ENCODE measurements around the gene SLC5A6.
A peak's percentile ranks its signal among the peaks of the same experiment; 100 is the strongest.

SLC5A6 gene

GRCh38 chr2:27255660-27256059 lies 43.6 kb upstream of the SLC5A6 start (continued):
- TF ChIP-seq AEBP2 (tag by site-specific recombination; IDR thresholded peaks at IDR 0.05; ENCODE audit: borderline replicate concordance), result no peak
- TF ChIP-seq, protein P1, sequence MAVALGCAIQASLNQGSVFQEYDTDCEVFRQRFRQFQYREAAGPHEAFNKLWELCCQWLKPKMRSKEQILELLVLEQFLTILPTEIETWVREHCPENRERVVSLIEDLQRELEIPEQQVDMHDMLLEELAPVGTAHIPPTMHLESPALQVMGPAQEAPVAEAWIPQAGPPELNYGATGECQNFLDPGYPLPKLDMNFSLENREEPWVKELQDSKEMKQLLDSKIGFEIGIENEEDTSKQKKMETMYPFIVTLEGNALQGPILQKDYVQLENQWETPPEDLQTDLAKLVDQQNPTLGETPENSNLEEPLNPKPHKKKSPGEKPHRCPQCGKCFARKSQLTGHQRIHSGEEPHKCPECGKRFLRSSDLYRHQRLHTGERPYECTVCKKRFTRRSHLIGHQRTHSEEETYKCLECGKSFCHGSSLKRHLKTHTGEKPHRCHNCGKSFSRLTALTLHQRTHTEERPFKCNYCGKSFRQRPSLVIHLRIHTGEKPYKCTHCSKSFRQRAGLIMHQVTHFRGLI (tag by site-specific recombination; IDR thresholded peaks at IDR 0.05), result no peak

DNA sequence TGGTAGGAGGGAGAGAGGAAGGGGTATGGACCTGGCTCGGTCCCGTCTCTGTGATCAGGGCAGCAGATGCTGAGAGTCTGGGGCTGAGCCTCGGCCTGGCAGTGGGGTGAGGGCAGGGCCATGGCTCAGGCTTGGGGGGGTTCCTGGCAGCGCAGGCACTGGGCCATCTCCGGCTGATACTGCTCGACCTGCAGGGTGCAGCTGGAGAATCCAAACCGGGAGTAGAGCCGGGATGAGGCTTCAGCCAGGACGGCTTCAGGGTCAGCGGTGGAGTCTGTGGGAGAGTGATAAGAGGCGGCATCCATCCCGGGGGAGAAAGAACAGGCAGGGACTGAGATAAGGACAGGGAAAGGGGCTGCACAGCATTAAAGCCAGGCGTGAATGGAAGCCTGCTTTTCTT lies 43.1 kb upstream of the SLC5A6 start:
- Histone ChIP-seq H3K9me3 (ENCODE audit: control insufficient read depth, insufficient read depth, low read depth, low read length) (no peaks in the 10 kb centered on the region), H3K4me3 (ENCODE audit: low read depth, low read length) (no peak overlapping the region), H3K4me1 (ENCODE audit: control insufficient read depth, insufficient read depth, low read length) (no peaks in the 10 kb centered on the region), H3K36me3 (ENCODE audit: control insufficient read depth in 2 of 2, insufficient read depth in 1 of 2, low read length in 2 of 2) (peaks cover 0 to 29% of the 10 kb centered on the region in 2 experiments; a peak in 1 of 3 replicates), H3K27ac (ENCODE audit: extremely low read depth, low read depth, low read length) (no peak overlapping the region)
- CTCF ChIA-PET, result interaction anchor here (0.6 to 1.6 kb wide), 3 partner anchors 15 to 48 kb away, joined by 4 to 11 read pairs (median 4); no protein-coding TSS in a partner anchor
- no peak for TF ChIP-seq ZNF521 (tag by site-specific recombination; IDR thresholded peaks at IDR 0.05)
- POLR2A ChIA-PET, result no interaction called here

- ChIA-PET POLR2A (interaction anchor here (0.6 to 0.8 kb wide), 3 partner anchors 28 to 283 kb away, joined by 3 to 6 read pairs (median 4); no protein-coding TSS in a partner anchor), CTCF (interaction anchor here (0.7 to 6.3 kb wide), 11 partner anchors 10 to 63 kb away, joined by 3 to 87 read pairs (median 3); partner anchors contain the start of gene TRIM54)
- Histone ChIP-seq H3K27ac (ENCODE audit: extremely low read depth, low read depth, low read length) (no peak overlapping the region), H3K36me3 (ENCODE audit: control insufficient read depth in 2 of 2, insufficient read depth in 1 of 2, low read length in 2 of 2) (peaks cover 0 to 18% of the 10 kb centered on the region in 2 experiments; a peak in 1 of 3 replicates), H3K4me1 (ENCODE audit: control insufficient read depth, insufficient read depth, low read length) (0 out of 2 replicates have a peak, but pooled peaks cover 4% of the 10 kb centered on the region), H3K9me3 (ENCODE audit: control insufficient read depth, insufficient read depth, low read depth, low read length) (no peaks in the 10 kb centered on the region), H3K4me3 (ENCODE audit: low read depth, low read length) (no peak overlapping the region)
- TF ChIP-seq ZNF175 (tag by site-specific recombination; IDR thresholded peaks at IDR 0.05) (no peak), ZBTB7A (tag by site-specific recombination; IDR thresholded peaks at IDR 0.05; ENCODE audit: low read depth) (no peak), ZNF121 (tag by site-specific recombination; IDR thresholded peaks at IDR 0.05) (no peak), ZNF561 (tag by site-specific recombination; IDR thresholded peaks at IDR 0.05; ENCODE audit: borderline replicate concordance) (no peak), KLF9 (tag by site-specific recombination; IDR thresholded peaks at IDR 0.05; ENCODE audit: low read depth) (no peak), ZNF391 (tag by site-specific recombination; IDR thresholded peaks at IDR 0.05; ENCODE audit: borderline replicate concordance, low read depth) (no peak)
Observed at GRCh38 chr2:27251766-27252165, 39.7 kb upstream of the SLC5A6 start.

DNA sequence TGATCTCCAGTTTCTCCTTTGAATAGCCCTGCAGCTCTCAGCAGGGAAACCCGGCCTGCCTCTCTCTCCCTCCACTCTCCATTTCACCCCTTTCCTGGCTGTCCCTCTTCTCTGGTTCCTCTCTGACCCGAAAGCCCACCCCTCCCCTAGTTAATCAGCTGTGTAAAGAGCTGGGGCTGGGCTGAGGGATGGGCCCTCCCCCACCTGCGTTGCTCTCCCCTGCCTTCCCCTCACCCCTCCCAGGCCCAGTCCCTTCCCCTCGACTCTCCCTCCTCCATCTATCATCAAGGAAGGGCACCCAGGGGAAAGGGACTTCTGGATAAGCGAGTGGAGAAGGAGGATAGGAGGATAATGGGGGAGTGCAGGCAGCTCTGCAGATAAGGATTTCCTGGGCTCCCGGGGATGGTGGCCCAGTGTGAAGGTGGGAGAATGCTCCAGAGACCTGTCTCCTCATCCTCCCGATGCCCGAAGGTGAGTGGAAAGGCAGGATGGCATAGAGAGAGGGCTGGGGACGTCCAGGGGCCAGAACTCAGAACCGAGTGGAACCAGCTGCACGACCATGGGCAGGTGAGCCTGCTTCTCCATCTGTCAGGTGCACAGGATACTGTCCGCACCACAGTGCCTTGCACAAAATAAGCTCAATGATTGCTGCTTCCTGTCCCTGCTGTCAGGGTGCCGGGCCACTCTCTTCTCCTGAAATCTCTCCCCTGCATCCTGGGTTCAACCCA lies 38.7 kb upstream of the SLC5A6 start:
- H3K4me1 ChIP-seq (ENCODE audit: control insufficient read depth, insufficient read depth, low read length), result 0 out of 2 replicates have a peak, but pooled peaks cover 4% of the 10 kb centered on the region
- TF ChIP-seq, protein P2, sequence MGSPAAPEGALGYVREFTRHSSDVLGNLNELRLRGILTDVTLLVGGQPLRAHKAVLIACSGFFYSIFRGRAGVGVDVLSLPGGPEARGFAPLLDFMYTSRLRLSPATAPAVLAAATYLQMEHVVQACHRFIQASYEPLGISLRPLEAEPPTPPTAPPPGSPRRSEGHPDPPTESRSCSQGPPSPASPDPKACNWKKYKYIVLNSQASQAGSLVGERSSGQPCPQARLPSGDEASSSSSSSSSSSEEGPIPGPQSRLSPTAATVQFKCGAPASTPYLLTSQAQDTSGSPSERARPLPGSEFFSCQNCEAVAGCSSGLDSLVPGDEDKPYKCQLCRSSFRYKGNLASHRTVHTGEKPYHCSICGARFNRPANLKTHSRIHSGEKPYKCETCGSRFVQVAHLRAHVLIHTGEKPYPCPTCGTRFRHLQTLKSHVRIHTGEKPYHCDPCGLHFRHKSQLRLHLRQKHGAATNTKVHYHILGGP (tag by site-specific recombination; IDR thresholded peaks at IDR 0.05), result no peak
- TF ChIP-seq, protein P3, sequence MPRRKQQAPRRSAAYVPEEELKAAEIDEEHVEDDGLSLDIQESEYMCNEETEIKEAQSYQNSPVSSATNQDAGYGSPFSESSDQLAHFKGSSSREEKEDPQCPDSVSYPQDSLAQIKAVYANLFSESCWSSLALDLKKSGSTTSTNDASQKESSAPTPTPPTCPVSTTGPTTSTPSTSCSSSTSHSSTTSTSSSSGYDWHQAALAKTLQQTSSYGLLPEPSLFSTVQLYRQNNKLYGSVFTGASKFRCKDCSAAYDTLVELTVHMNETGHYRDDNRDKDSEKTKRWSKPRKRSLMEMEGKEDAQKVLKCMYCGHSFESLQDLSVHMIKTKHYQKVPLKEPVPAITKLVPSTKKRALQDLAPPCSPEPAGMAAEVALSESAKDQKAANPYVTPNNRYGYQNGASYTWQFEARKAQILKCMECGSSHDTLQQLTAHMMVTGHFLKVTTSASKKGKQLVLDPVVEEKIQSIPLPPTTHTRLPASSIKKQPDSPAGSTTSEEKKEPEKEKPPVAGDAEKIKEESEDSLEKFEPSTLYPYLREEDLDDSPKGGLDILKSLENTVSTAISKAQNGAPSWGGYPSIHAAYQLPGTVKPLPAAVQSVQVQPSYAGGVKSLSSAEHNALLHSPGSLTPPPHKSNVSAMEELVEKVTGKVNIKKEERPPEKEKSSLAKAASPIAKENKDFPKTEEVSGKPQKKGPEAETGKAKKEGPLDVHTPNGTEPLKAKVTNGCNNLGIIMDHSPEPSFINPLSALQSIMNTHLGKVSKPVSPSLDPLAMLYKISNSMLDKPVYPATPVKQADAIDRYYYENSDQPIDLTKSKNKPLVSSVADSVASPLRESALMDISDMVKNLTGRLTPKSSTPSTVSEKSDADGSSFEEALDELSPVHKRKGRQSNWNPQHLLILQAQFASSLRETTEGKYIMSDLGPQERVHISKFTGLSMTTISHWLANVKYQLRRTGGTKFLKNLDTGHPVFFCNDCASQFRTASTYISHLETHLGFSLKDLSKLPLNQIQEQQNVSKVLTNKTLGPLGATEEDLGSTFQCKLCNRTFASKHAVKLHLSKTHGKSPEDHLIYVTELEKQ (tag by site-specific recombination; IDR thresholded peaks at IDR 0.05; ENCODE audit: borderline replicate concordance), result no peak
- TF ChIP-seq PRDM1 (tag by site-specific recombination; IDR thresholded peaks at IDR 0.05) (peak; percentile 83), ZNF692 (tag by site-specific recombination; IDR thresholded peaks at IDR 0.05) (no peak)
- ChIA-PET CTCF (interaction anchor here (0.6 to 6.3 kb wide), 12 partner anchors 11 to 120 kb away, joined by 3 to 87 read pairs (median 3); partner anchors contain the start of gene TRIM54), POLR2A (interaction anchor here (0.8 kb wide), 1 partner anchor 29 kb away, joined by 4 read pairs; no protein-coding TSS in a partner anchor)
- H3K27ac ChIP-seq (ENCODE audit: extremely low read depth, low read depth, low read length), result no peak overlapping the region
- no peak overlapping the region for H3K4me3 ChIP-seq (ENCODE audit: low read depth, low read length)
- peaks cover 0 to 8% of the 10 kb centered on the region in 2 experiments; a peak in 1 of 3 replicates for H3K36me3 ChIP-seq (ENCODE audit: control insufficient read depth in 2 of 2, insufficient read depth in 1 of 2, low read length in 2 of 2)
- H3K9me3 ChIP-seq (ENCODE audit: control insufficient read depth, insufficient read depth, low read depth, low read length), result no peaks in the 10 kb centered on the region
